ENCODE data around the gene TCTN2.

The TCTN2 gene

DNA sequence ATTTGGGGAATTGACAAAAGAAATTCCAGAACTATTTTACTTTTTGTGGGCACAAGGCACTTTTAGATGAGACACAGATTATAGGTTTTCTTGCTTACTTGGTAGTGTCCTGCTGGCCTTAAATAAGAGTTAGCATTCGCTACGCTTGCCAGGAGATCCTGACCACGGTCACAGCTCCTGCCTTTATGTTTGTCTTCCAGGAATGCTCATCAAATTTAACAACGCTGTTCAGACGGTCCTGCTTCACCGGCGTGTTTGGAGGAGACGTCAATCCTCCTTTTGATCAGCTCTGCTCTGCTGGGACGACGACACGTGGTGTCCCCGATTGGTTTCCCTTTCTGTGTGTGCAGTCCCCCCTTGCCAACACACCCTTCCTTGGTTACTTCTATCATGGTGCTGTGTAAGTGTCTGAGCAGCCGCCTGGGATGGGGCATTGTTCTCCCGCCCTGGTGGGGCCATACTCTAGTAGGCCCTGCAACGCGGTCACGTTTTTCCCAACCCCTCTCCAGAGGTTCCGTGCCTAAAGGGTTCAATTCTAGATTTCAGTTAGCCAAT, 15.8 kb downstream of the TCTN2 start:
- no peak for DNase-seq

DNA sequence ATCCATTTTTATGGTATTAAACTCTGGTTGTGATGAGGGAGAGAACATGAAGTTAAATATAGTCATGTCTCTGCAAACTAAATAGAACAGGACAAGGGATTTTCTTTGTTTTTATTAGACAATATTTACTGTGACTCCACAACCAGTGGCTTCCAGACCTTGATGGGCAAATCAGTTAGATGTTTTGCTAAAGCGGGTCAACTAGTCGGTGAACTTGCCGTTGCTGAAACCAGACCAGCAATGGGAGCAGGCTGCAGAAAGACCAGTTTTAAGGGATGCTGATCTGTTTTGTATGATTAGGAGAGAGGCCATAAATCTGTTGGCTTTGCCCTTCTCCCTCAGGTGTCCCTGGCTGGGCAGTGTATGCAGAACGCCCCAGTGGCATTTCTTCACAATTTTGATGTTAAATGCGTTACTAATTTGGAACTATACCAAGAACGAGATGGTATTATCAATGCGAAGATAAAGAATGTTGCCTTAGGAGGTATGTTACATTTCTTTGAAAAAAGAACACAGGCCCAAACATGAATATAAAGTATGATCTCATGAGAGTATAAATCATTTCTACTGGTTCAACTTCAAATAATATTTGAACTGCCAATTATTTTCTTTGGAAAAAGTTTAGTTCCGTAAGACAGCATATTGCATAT, 19.4 kb downstream of the TCTN2 start:
- DNase-seq = no peak

DNA sequence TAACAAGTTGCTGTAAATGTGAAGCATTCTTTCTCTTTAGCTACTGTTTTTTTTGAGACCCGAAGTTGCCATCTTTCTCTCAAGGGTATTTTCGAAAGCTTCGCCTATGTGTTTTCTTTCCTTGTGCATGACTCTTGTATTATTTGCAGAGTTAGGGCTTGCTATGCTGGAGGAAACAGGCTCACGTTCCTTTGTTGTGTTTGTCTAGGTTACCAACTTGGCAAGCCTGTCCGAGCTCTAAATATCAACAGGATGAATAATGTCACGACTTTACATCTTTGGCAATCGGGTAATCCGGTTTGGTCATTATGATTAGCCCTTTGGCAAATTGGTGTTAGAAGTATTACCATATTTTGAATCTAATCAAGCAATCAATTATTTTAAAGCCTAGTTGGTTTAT, 25.3 kb downstream of the TCTN2 start:
- no peak for DNase-seq

DNA sequence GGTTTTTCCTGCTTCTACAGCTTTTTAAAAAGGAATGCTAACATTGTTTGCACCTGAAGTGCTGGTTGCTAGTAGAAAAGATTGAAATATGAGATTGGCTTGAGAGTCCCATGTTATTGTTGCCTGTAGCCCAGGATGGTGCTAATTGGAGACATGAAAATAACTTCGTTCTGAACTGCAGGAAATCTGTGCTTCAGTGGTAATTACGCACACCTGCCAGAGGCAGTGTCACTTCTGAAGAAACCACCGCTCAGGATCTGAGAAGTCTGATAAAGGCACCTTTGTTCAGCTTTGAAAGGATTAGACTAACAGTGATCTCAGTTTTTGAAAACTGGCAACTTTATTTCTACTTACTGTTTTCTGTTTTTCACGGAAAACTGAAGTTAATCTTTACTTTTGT, 25.7 kb downstream of the TCTN2 start:
- DNase-seq = no peak

DNA sequence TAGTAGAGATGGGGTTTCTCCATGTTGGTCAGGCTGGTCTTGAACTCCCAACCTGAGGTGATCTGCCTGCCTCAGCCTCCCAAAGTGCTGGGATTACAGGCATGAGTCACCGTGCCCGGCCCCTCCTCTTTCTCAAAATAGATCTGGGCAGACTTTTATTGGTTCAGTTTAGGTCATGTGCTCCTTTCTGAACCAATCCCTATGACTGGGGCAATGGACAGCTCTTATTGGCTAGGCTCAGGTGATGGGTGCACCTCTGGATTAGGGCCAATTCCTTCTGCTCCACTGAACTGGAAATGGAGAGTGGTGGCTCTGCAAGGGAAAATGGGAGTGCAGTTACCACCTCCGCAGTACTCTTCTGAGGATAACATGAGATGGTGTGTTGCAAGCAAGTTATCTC, 35.0 kb downstream of the TCTN2 start:
- DNase-seq = no peak

DNA sequence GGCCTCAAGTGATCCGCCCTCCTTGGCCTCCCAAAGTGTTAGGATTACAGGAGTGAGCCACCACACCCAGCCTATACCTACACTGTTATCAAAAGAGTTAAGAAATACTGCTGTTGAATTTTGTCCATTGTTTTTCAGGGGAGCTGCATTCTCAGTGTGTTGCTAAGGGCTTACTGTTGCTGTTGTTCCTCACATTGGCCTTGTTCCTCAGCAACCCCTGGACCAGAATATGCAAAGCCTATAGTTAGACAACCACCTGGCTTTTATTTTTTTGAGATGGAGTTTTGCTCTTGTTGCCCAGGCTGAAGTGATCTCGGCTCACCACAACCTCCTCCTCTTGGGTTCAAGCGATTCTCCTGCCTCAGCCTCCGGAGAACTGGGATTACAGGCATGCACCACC, 36.6 kb downstream of the TCTN2 start:
- DNase-seq = no peak

DNA sequence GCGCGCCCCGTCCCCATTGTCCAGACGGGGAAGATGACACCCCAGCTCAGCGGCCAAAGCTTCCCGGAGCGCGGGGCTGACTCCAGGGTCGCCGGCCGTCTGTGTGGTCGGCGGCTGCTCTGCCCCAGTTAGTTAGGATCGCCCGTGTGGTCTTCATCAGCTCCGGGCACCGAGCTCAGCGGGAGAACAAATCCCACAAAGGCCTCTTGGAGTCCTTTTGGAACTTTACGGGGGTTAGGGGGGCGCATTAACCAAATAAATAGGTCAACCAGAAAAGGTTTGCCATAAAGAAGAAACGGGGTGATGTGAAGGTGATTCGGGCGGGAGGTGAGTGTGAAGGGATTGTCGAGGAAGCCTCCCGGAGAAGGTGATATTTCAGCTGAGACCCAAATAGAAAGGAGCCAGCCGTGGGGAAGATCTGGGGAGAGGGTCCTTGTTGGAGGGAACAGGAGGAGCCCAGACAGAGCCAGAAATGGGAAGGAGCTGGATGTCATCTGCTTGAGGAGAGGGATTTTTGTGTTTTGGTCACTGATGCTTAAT, 41.9 kb downstream of the TCTN2 start:
- peak in 2 of 3 donors; percentile 20 to 24 for DNase-seq

DNA sequence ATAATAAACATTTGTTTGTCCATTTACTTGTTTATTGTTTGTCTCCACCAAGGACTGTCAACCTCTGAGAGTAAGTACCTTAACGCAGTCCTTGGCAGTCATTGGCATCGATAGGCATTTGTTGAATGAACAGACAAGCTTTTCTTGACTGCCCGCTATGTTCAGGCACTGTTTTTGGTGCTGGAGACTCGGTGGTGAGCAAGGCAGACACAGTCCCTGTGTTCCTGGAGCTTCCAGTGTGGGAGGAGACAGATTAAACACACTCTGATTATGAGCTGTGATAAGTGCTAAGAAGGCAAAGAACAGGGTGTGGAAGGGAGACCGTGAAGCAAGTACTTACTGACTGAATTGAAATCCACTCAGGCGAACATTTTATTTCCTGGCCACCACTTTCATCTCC, 42.5 kb downstream of the TCTN2 start:
- peak; percentile 15 to 27 (median 20) for DNase-seq

DNA sequence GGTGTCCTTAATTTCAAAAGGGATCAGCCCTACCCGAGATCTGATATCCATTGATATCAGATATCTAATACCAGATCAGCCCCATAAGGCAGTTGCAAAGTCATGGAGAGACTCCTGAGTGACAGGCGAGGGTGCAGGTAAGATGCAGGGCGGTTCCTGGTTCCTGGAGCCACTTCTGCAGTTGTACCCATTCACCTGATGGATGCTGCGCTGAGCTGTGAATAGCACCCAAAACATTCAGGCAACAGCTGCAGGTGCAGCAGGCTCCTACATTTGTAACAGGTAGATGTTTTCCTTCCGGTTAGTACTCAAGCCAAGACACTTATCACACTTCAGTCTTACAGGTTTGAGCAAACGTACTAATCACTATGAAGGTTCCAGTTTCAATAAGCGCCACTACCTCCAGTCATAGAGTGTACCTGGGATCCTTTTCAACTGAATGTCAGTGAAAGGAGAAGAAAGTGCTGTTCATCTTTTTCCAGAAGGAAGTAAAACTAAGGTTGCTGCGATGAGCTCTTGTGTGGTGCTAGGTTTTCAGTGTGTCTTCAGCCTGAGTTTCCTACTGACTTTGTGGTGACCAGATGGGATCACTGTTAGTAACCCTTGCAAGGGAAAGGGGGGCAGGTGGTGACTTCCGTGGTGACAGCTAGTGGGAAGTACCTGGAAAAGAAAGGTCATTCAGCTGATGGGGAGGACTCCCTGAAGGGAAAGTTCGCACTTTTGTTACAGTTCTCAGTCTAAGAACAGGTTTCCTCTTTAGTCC, 43.1 kb downstream of the TCTN2 start:
- peak; percentile 24 to 46 (median 39) for DNase-seq

DNA sequence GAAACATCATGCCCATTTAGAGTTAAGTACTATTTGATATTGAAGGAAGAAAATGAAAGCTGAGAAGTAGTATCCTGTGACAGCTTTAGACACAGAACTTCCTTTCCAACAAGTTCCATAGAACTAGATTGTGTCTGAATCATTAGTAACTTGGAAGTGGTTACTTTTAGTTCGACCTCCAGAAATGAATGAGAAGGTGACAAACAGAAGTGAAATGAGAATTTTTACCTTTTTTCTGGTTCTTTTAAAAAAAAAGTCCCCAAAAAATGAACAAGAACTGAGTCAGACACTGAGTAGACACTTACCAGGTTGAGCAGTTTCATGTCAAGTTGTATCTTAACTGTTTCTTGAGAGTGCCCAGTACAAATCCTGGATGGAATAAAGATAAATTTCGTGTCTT, 44.3 kb downstream of the TCTN2 start:
- DNase-seq = no peak

DNA sequence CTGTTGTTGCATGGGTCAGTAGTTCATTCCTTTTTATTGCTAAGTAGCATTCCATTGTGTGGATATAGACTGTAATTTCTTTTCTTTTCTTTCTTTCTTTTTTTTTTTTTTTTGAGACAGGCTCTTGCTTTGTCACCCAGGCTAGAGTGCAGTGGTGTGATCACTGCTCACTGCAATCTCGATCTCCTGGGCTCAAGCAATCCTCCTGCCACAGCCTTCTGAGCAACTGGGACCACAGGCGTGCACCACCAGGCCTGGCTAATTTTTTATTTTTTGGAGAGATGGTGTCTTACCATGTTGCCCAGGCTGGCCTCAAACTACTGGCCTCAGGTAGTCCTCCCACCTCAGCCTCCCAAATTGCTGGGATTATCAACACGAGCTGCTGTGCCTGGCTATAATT, 46.4 kb downstream of the TCTN2 start:
- no peak for DNase-seq

DNA sequence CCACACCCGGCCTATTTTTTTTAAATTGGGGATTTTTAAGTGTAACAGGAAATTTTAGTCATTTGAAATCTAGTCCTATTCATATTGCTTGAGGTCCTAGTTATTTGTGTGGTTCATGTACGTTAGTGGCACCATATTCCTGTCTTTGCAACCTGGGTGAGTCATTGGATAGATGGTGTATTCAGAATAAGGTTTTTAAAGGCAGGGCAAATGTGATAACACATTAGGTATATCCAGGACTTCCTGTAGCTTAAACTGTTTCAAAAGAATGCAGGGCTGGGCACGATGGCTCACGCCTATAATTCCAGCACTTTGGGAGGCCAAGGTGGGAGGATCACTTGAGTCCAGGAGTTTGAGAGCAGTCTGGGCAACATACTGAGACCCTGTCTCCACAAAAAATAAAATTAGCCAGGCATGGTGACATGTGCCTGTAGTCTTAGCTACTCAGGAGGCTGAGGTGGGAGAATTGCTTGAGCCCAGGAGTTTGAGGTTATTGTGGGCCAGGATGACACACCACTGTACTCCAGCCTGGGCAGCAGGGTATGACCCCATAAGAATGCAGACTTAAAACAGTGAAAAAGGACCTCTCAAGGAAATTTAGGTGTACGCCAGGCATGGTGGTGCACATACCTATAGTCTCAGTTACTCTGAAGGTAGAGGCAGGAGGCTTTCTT, 49.4 kb downstream of the TCTN2 start:
- no peak for DNase-seq

DNA sequence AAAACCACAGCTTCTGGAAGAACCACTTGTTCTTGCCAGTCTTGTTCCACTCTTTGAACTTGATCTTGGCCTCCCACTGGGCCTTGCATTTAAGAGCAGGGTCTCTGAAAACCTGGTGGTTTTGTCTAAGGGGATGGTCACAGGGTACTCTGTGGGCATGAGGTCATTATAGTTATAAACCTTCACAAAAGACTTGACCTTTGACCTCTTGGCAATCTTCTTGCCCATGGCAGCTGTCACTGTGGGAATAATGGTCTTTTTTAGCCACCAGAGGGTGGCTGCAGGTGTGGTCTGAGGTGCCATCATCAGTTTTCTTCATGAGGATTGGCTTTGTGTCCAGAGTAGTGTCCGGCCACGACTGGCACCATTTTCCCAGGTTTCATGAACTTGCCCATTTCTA, 50.3 kb downstream of the TCTN2 start:
- DNase-seq = no peak

DNA sequence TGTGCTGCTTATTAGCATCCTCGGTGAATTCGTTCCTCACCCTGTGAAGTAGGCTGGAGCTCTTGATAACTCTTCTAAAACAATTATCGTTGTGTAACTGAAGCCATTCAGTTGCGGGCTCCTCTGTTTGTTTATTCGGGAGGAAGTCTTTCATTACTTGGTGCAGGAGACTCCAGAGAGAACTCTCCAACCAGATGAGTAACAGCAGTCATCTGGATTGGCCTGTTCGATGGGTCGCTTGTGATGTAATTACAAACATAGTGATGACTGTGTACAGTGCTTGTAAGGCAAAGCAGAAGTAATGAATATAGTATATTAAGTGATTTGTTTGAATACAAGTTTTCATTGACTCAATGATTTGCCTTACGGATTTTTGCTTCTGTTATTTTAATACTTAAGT, 52.1 kb downstream of the TCTN2 start:
- peak in 2 of 3 donors; percentile 28 to 33 for DNase-seq

DNA sequence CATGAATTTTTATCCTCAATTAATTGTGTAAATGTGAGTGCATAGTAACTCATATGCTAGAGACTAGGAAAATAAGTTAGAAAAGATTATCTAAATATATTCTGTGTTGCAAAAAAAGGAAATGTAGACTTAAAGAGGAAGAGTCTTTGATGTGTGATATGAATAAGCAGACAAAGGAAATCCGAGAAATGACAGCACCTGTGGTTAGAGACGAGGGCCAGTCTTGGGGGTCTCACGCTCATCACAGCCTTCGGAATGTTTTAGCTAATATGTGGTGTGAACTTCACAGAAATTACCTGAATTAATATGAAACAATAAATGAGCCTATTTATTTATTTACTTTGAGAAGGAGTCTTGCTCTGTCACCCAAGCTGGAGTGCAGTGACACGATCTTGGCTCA, 52.9 kb downstream of the TCTN2 start:
- no peak for DNase-seq

DNA sequence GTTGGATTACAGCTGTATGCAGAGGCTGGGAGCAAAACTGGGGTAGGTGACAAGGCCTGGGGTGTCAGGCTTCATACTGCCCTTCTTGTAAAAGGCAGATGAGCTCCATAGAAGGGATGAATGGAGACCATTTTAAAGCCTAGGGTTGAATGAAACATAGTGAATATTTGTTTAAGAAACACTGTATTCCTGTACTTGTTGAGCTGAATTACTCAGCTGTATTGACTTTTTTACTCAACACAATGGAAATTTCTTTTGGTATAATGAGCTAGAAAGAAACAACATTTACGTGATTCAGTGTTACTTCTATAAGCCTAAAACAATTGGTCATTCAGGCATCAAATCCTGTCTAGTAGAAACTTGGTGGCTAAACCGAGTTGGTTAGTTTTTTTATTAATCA, 55.3 kb downstream of the TCTN2 start:
- DNase-seq = no peak

DNA sequence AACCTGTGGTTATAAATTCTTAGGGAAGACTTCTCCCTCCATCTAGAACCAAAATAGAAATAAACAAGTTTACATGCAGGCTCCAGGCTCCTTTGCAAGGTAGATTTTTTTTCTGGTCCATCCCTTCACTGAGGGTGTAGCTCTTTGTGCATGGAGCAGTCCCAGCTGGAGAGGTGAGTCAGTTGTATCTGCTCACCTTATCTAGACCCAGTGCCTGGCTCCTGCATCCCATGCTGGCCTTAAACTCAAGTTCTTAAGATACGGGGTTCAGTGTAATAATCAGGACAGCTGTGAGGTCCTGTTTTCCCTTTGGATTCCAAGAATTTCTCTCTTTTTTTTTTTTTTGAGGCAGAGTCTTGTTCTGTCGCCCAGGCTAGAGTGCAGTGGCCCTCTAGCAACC, 56.0 kb downstream of the TCTN2 start:
- DNase-seq = no peak

DNA sequence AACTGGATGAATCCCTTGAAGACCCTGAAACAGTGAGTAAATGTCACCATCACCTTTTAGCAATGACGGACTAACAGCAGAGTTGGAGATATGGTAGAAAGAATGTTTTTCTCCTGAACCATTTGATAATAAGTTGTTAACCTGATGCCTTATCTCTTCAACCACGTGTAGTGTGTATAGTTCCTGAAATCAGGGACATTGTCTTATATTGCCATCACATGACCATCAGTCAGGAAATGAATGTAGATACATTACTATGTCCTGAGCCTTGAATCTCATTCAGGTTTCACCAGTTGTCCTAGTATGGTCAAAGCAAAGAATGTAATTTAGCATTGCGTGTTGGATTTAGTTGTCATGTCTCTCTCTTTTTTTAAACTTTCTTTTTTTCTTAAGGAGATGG, 57.0 kb downstream of the TCTN2 start:
- DNase-seq = no peak

DNA sequence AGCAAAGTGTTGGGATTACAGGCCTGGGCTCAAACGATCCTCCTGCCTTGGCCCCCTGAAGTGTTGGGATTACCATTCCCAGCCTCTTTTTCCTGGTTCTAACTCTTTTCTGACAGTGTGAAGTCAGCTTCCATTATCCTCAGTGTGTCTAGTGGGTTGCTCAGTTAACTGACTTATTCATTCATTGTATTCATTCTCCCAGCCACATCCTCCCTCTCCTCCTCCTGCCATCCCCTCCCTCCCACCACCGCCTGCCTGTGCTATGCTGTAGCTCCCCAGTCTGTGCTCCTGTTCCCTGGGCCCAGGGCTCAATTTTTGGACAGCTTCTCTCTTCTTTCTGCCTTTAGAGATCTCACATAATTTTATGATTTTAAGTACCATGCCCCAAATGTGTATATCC, 60.7 kb downstream of the TCTN2 start:
- DNase-seq = no peak

DNA sequence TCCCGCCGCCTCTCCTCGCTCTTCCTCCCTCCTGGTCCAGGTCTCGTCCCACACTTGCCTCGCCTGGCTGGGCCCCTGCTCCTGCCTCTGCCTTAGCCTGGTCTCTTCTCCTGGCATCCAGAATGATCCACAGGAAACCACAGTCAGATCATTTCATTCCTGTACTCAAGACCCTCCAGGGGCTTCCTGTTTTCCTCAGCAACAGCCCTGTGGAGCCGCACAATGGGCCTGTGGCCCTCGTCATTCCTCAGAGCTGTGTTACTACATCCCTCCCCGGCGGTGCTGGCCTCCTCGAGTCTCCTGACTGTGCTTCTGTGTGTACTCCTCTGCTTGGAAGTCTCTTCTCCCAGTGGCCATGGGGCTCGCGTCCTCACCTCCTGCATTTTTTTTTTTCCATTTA, 61.3 kb downstream of the TCTN2 start:
- DNase-seq = no peak

DNA sequence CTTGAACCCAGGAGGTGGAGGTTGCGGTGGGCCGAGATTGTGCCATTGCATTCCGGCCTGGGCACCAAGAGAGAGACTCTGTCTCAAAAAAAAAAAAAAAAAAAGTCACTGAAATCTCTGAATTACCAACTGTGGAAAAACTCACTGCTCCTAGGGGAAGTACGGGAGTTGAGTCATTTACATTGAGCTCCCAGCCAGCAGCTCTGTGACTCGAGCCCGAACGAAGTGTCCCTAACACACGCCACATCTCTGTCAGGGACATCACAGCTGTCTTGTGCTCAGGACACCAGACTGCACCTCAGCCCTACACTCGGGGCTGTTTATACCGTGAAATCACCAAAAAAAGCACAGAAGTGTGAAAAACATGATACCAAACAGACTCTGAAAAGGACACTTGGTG, 62.3 kb downstream of the TCTN2 start:
- peak; percentile 60 to 74 (median 73) for DNase-seq

DNA sequence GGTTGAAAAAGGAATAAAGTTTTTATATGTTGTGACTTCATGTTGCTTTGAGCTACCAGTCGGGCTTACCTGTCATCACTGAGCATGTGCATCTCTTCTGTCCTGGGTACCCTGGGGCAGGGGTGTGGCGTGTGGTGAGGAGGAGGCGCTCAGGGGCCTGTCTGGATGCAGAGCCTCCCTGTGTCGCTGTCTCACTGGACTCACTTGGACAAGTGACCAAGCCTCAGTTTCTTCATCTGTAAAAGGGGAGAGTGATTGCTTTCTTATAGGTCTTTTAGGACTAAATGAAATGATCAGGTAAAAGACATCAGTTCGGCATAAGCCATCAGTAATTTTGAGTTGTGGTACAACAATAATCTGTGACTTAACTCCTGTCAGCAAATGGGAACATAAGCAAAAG, 63.4 kb downstream of the TCTN2 start:
- no peak for DNase-seq

DNA sequence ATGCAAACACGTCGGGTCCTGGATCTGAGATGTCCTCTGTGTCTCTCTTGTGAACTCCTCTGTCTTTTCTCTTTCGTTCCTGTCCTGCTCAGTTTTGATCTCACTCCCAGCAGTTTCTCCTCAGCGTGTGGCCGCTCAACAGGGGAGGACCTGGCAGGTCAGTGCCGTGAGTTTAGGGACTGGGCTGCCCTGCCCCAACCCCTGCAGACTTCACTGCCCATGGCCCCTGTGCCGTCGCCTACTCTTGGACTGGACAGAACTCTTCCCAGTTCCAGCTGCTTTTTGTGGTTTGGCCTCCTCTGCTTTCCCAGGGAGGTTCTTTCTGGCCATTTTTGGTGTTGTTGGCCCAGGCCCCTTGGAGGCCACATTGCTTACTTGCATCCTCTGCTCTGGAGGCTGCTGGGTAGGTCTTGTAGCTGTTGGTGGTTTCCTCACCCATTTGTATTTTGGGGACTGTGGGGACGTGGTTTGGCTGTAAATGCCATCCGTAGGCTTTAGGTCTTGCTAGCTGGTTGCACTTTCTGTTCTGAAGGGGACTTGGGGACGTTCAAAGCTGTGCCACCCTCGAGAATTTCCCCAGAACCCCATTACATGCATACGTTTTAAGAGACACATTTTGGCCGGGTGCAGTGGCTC, 71.1 kb downstream of the TCTN2 start:
- no peak for DNase-seq
